ENCODE measurements around the gene NARS2.
A peak's percentile ranks its signal among the peaks of the same experiment; 100 is the strongest.
"Not testable (repeated sequence)": the region's sequence is repeated elsewhere in the genome, so short reads cannot be mapped to it uniquely, and the experiment has no call there.

NARS2 gene, protein sequence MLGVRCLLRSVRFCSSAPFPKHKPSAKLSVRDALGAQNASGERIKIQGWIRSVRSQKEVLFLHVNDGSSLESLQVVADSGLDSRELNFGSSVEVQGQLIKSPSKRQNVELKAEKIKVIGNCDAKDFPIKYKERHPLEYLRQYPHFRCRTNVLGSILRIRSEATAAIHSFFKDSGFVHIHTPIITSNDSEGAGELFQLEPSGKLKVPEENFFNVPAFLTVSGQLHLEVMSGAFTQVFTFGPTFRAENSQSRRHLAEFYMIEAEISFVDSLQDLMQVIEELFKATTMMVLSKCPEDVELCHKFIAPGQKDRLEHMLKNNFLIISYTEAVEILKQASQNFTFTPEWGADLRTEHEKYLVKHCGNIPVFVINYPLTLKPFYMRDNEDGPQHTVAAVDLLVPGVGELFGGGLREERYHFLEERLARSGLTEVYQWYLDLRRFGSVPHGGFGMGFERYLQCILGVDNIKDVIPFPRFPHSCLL

GRCh38 chr11:78574386-78575381 lies at the start of gene NARS2:
TSS of gene NARS2 (minus strand) at chr11:78574864. CDS start at chr11:78574488, 376 bp downstream.
- peak within 1 kb of the TSS; percentile 58 to 87 for H3K4me3 ChIP-seq (replicated peaks in 1 of 2; ENCODE audit: low read depth in 2 of 2, low read length in 2 of 2)
- DNase-seq (ENCODE audit: low read depth in 2 of 2): peak; percentile 97
- TF ChIP-seq CTCF (IDR thresholded peaks at IDR 0.05; ENCODE audit: low read depth, low read length): no peak

DNA sequence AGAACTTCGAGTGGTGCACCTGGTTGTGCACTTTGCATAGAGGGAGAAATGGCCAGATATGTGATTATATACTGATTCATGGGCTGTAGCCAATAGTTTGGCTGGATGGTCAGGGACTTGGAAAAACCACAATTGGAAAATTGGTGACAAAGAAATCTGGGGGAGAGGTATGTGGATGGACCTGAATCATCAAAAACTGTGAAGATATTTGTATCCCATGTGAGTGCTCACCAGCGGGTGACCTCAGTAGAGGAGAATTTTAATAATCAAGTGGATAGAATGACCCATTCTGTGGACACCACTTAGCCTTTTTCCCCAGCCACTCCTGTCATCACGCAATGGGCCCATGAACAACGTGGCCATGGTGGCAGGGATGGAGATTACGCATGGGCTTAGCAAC lies 48.0 kb upstream of the NARS2 start:
- no peak overlapping the region for H3K4me3 ChIP-seq (replicated peaks in 1 of 2; ENCODE audit: low read depth in 2 of 2, low read length in 2 of 2)
- no peak for TF ChIP-seq CTCF (IDR thresholded peaks at IDR 0.05; ENCODE audit: low read depth, low read length)
- DNase-seq (ENCODE audit: low read depth in 2 of 2): no peak

GRCh38 chr11:78620159-78620558 lies 45.5 kb upstream of the NARS2 start:
- no peak for TF ChIP-seq CTCF (IDR thresholded peaks at IDR 0.05; ENCODE audit: low read depth, low read length)
- H3K4me3 ChIP-seq (replicated peaks in 1 of 2; ENCODE audit: low read depth in 2 of 2, low read length in 2 of 2): no peak overlapping the region
- DNase-seq (ENCODE audit: low read depth in 2 of 2): no peak

GRCh38 chr11:78615724-78616123 lies 41.1 kb upstream of the NARS2 start:
- no peak for DNase-seq (ENCODE audit: low read depth in 2 of 2)
- no peak overlapping the region for H3K4me3 ChIP-seq (replicated peaks in 1 of 2; ENCODE audit: low read depth in 2 of 2, low read length in 2 of 2)
- peak; percentile 16 for TF ChIP-seq CTCF (IDR thresholded peaks at IDR 0.05; ENCODE audit: low read depth, low read length)

GRCh38 chr11:78613378-78613813 lies 38.7 kb upstream of the NARS2 start:
- no peak overlapping the region for H3K4me3 ChIP-seq (replicated peaks in 1 of 2; ENCODE audit: low read depth in 2 of 2, low read length in 2 of 2)
- TF ChIP-seq CTCF (IDR thresholded peaks at IDR 0.05; ENCODE audit: low read depth, low read length): no peak
- DNase-seq (ENCODE audit: low read depth in 2 of 2): no peak

- DNase-seq (ENCODE audit: low read depth in 2 of 2): no peak
- TF ChIP-seq CTCF (IDR thresholded peaks at IDR 0.05; ENCODE audit: low read depth, low read length): no peak
- H3K4me3 ChIP-seq (replicated peaks in 1 of 2; ENCODE audit: low read depth in 2 of 2, low read length in 2 of 2): no peak overlapping the region
These were observed 38.2 kb upstream of the NARS2 start for GRCh38 chr11:78612721-78613377.

DNA sequence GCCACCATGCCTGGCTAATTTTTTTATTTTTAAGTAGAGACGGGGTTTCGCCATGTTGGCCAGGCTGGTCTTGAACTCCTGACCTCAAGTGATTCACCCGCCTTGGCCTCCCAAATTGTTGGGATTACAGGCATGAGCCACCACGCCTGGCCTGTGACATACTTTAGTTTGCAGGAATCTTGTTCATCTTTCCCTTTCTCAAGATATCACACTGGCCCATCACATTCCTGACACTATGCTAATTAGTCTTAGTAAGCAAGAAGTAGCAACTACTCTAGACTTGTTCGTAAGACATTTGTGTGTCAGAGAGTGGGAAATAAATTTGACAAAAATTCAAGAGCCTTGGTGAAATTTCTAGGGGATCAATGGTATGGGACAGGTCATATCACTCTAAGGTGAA lies 34.7 kb upstream of the NARS2 start:
- DNase-seq (ENCODE audit: low read depth in 2 of 2); H3K4me3 ChIP-seq (replicated peaks in 1 of 2; ENCODE audit: low read depth in 2 of 2, low read length in 2 of 2): not testable (repeated sequence)

All from cardiac fibroblast (primary cell).